Esophagus muscularis mucosa (tissue), 3 donors: Measurements from ENCODE around the gene SH3PXD2A.

Experiments used
- POLR2AphosphoS5 ChIP-seq, 2 donors: sonication (generic); formaldehyde crosslinking; IDR thresholded peaks; one replicate each; pipeline ENCODE4 v1.6.1; 2017; ENCODE audit warnings: antibody characterized with exemption in 2 of 2
- TF ChIP-seq, protein P1 (sequence below), 3 experiments: fragments of 200-600 bp in 2 of 3; fragments of 450-650 bp in 1 of 3; sonication (generic) in 2 of 3; IDR thresholded peaks; one replicate each; pipeline ENCODE4 v1.5.1; 2017 to 2019; ENCODE audit warnings: antibody characterized with exemption in 3 of 3, mild to moderate bottlenecking in 2 of 3, moderate library complexity in 1 of 3

DNA sequence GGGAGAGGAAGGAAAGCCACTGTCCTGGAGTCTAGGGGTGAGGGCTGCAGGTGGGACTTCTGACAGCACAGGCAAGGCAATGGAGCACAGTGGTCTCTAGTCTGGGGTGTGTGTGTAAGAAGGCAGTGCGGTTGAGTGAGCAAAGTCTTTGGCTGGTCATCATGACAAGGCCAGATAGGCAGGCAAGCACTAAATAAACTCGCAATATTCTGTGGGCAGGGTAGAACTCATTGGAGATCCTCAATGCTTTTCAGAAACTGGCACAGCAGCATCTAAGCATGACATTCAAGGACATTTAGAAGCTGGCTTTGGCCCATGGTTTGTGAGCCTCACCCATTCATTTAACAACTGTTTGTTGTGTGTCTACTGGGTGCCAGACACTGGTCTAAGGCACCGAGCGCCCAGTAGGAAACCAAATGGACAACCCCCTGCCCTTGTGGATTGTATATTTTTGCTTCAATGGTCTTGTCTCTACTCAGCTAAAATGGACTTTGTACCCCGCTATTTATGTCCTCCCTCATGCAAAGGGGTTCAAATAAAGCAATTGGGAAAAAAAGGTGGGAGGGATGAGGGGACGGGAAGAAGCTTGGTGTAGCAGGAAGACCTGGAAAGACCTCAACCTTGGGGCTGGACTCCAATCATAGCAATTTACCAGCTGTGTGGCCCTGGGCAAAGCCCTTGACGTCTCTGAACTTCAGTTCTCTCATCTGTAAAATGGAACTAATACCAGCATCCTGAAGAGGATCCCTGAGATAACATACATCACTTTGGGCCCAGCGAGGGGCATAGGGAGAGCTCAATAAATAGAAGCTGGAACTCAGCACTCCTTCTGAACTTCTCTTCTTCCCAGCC, 245.9 kb downstream of the SH3PXD2A start:
- TF ChIP-seq, protein P1, sequence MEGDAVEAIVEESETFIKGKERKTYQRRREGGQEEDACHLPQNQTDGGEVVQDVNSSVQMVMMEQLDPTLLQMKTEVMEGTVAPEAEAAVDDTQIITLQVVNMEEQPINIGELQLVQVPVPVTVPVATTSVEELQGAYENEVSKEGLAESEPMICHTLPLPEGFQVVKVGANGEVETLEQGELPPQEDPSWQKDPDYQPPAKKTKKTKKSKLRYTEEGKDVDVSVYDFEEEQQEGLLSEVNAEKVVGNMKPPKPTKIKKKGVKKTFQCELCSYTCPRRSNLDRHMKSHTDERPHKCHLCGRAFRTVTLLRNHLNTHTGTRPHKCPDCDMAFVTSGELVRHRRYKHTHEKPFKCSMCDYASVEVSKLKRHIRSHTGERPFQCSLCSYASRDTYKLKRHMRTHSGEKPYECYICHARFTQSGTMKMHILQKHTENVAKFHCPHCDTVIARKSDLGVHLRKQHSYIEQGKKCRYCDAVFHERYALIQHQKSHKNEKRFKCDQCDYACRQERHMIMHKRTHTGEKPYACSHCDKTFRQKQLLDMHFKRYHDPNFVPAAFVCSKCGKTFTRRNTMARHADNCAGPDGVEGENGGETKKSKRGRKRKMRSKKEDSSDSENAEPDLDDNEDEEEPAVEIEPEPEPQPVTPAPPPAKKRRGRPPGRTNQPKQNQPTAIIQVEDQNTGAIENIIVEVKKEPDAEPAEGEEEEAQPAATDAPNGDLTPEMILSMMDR (IDR thresholded peaks at IDR 0.05) = no peak
- no peak for TF ChIP-seq POLR2AphosphoS5 (IDR thresholded peaks at IDR 0.05)
